GM21825 (cell line): Measurements from ENCODE around the gene IL36RN.

Experiments
- ATAC-seq: cut with Tn5 transposase; IDR thresholded peaks from one replicate; pipeline ENCODE4 v1.9.1; 2021; ENCODE audit warnings: mild to moderate bottlenecking, moderate library complexity; ENCODE audit not compliant: unreplicated experiment

The IL36RN gene

DNA sequence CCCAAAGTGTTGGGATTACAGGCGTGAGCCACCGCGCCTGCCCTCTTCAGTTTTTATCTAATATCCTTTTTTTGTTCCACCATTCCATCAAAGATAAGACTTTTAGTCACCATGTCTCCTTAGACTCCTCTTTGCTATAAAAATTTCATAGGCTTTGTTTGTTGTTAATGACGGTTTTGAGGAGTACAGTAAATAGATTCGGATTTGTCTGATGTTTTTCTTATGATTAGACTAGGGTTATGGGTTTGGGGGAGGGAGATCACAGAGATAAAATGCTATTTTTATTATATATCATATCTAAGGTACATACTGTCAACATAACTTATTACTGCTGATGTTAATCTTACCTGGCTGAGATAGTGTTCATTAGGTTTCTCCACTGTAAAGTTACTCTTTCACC lies 12.5 kb upstream of the IL36RN start:
- no peak for ATAC-seq

DNA sequence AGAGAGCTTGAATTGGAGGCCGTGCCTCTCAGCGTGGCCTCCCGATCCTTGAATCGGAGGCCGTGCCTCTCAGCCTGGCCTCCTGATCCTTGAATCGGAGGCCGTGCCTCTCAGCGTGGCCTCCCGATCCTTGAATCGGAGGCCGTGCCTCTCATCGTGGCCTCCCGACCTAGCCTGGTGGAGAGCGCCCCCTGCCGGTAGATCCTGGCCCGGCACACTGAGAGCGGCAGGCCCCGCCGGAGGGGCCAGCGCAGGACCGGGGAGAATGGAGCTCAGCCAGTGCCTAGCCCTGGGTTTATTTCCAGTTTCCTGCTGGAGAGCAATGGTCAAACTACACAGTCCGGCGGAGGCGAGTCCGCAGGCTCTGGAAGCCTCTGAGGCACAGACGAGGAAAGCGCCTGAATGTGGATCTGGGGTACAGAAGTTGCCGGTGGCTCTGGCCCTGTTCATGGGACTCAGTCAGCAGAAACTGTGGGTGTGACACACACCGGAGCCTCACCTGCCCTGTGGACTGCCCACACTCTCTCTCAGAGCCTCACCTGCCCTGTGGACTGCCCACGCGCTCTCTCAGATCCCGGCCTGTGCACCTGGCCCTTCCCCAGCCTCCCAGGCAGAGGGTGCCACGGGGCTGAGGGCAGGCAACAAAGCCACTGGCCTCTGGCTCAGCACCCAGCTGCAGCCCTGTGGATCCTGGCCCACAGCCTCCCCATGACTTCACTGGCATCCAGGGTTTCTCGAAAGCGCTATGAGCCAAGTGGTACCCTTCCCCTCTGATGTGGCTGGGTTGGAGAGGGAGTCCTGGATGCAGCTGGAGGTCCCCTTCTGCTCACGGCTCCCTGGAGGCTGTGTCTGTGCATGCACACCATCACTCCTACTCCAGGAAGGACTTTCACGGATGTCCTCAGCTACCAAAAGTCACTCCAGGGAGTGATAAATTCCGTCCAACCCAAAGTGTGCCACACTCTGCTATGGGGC lies 7.8 kb upstream of the IL36RN start:
- no peak for ATAC-seq

DNA sequence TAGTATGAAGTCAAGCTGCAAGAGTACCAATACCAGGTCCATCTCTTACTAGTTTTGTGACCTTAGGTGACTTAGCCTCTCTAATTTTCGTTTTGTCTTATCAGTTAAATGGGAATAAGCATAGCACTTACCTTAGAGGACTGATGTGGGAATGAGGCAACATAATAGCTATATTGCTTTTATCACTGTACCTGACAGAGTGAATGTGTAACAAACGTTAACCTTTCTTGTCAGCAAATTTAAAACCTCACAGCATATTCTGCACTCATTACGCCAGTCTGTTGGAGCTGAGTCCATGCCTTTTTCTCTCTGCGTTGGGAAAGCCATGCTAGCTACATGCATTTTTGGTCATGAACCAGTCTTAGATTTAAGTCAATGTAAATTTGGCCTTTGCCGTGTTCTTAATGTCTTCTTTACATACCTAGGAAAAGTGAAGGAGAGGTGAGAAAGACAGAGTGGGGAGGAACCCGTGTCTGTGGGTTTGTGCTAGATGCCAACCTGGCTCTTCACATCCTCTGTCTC lies 6.5 kb upstream of the IL36RN start, which contains the start of gene IL36B:
TSS of gene IL36B (minus strand) at position 472 of the 522 bp plus-strand sequence.
- no peak for ATAC-seq

DNA sequence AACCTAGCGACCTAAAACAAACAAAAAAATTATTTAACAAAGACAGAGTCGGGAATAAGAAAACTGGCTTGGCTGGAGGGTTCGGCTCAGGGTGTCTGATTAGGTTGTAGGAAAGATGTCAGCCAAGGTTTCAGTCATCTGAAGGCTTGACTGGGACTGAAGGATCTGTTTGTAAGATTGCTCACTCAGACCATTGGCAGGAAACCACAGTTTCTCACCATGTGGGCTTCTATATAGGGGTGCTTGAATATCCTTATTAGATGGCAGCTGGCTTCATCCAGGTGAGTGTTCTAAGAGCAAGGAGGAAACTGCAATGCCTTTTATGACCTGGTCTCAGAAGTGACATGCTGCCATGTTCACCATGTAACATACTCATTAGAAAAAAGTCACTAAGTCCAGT lies 5.3 kb upstream of the IL36RN start:
- ATAC-seq = no peak

DNA sequence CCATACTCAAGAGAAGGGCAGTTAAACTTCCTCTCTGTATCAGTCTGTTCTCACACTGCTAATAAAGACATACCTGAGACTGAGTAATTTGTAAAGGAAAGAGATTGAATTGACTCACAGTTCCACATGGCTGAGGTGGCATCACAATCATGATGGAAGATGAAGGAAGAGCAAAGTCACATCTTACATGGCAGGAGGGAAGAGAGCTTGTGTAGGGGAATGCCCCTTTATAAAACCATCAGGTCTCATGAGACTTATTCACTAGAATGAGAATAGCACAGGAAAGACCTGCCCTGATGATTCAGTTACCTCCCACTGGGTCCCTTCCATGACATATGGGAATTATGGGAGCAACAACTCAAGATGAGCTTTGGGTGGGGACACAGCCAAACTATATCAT lies 4.9 kb upstream of the IL36RN start:
- no peak for ATAC-seq

DNA sequence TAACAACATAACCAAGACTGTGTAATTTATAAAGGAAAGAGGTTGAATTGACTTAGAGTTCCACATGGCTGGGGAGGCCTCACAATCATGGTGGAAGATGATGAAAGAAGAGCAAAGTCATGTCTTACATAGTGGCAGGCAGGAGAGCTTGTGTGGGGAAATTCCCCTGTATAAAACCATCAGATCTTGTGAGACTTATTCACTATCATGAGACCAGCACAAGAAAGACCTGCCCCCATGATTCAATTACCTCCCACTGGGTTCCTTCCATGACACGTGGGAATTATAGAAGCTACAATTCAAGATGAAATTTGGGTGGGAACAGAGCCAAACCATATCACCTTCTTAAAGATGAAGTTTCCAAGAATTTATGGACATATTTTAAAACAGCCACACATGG lies 2.5 kb upstream of the IL36RN start:
- no peak for ATAC-seq

DNA sequence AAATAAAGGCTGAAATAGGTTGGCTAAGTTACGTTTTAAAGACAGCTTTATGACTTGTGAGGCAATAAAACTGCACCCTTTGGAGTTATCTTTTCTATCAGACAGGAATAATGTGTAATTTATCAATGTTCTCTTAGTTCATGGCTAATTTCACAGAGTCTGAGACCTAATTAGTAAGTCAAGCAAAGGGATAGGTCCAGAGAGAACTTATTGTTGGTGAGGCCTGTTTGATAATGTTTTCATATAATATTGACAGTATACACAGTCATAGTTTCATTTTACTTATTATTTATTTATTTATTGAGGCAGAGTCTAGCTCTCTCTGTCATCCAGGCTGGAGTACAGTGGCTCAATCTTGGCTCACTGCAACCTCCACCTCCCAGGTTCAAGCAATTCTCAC lies 1.9 kb upstream of the IL36RN start:
- no peak for ATAC-seq

DNA sequence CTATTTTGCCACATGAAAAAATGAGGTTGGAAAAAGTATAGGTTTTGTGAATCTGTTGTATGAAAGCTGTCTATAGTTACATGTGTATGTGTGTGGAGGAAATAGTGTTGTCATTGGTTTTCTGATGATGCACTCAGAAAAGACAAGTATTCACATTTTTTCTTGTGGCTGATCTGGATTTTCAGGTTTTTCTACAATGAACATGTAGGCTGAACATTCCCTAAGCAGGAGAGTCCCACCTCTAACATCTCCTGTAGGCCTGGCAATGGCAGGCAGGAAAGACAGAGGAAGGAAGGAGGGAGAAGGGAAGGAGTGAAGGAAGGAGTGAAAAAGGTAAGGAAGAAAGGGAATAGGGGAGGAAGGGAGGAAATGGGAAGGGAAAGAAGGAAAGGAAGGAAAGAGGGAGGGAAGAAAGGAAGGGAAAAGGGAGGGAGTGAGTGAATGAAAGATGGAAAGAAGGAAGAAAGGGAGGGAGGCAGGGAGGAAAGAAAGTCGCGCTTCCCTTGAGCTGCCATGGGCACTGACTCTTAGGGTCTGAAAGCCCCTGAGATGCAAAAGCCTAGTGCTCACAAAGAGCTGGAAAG lies 495 bp upstream of the IL36RN start:
- no peak for ATAC-seq

DNA sequence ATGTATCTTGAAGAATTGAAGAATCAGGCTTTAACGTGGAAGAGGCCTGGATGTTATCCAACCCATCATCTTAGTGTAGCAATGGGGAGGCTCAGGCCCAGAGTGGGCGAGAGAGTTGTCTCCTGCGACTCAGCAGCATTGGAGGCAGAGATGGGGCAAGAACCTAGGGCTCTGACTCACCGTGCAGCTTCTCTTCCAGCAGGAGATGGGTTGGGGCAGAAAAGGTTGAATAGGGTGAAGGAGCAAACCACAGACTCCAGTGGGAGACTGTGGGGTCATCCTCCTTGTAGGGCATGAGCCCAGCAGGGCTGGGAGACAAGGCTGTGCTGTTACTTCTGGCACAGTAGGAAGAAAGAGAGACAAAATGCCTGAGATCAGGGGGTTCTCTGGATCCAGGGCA lies 1.4 kb downstream of the IL36RN start:
- no peak for ATAC-seq

DNA sequence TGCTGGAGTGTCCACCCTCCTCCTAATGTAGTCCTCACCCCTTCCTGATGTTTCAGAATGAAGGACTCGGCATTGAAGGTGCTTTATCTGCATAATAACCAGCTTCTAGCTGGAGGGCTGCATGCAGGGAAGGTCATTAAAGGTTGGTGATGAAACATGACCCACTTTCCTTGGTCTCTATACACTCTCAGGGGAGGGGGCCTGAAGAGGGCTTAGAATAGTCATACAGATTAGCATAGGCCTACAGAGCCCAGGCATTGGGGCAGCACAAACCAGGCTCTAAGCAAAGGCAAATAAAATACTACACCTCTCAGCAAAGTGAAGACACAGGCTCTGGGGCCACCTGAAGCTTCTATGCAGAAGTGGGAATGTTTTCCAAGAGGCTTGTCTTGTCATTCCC lies 1.8 kb downstream of the IL36RN start:
- no peak for ATAC-seq

DNA sequence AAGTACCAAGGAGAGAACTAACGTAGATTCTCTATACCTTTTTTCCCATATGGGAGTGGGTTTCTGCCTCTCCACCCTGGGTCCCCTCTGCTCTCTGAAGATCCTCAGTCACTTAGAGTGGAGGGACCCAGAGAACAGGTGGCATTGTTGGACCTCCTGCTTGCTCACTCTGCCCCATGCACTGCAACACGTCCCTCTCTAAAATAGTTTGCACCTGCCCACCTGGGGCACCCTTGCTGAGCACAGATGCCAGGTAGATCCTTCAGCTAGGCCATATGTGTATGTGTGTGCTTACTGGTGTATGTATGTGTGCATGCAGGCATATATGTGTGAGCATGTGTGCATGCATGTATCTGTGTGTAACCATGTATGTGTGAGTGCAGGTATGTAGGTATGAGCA lies 2.2 kb downstream of the IL36RN start:
- no peak for ATAC-seq

DNA sequence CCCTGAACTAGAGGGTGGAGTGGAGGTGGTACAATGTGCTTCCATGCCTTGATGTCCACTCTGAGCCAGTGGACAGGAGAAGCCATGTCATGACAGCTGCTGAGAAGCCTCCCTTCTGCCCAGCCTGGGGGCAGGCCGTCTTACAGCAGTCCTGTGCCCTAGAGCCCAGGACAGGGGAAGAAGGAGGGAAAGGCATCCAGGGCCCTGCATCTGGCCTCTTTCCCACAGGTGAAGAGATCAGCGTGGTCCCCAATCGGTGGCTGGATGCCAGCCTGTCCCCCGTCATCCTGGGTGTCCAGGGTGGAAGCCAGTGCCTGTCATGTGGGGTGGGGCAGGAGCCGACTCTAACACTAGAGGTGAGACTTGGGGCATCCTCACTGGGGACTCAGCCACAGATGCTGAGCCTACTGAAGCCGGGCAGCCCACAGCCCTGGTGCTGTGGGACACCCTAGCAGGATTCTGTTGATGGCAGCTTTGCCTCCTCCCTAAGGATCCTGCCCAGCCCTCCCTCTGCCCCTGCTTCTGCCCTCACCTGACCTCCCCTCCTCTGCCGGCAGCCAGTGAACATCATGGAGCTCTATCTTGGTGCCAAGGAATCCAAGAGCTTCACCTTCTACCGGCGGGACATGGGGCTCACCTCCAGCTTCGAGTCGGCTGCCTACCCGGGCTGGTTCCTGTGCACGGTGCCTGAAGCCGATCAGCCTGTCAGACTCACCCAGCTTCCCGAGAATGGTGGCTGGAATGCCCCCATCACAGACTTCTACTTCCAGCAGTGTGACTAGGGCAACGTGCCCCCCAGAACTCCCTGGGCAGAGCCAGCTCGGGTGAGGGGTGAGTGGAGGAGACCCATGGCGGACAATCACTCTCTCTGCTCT lies 3.1 kb downstream of the IL36RN start:
- no peak for ATAC-seq

DNA sequence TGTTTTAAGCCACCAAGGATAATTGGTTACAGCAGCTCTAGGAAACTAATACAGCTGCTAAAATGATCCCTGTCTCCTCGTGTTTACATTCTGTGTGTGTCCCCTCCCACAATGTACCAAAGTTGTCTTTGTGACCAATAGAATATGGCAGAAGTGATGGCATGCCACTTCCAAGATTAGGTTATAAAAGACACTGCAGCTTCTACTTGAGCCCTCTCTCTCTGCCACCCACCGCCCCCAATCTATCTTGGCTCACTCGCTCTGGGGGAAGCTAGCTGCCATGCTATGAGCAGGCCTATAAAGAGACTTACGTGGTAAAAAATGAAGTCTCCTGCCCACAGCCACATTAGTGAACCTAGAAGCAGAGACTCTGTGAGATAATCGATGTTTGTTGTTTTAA lies 5.3 kb downstream of the IL36RN start:
- ATAC-seq = no peak

DNA sequence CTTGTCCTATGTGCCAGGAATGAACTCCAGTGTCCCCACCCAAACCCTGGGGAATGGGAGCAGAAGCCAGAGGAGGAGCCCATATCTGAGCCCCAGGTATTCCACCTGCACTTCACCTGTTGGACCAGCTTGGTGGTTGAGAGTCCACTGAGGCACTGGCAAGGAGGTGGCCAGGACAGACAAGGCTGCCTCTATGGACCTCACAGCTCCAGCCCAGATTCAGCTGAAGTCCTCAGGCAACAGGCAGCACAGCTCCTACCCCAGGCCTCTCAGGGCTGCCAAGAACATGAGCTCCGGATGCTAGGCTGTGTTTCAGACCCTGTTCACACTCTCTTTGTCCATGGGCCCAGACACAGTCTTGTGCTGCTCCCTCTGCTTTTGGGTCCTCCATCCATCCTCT lies 5.9 kb downstream of the IL36RN start:
- no peak for ATAC-seq

DNA sequence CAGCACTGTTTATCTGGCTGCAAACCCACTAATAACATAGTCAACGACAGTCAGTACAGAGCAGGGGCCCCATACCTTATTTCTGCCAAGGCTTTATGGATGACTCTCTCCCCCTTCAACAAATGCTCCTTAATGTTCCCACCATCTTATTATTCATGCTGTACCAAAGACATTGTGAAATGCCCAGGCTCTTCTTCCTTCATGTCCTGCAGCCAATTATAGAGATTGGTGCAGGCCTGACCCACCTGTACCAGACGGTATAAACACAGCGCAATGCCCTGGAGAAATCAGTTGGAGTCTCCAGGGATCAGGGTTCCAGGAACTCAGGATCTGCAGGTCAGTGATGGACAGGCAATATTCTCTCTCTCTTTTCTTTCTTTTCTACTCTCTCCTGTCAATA lies 8.7 kb downstream of the IL36RN start, which contains the start of gene IL1F10:
TSS of gene IL1F10 (plus strand) at position 290 of the 400 bp plus-strand sequence. CDS start 4,769 bp downstream, outside the sequence.
- ATAC-seq = no peak

DNA sequence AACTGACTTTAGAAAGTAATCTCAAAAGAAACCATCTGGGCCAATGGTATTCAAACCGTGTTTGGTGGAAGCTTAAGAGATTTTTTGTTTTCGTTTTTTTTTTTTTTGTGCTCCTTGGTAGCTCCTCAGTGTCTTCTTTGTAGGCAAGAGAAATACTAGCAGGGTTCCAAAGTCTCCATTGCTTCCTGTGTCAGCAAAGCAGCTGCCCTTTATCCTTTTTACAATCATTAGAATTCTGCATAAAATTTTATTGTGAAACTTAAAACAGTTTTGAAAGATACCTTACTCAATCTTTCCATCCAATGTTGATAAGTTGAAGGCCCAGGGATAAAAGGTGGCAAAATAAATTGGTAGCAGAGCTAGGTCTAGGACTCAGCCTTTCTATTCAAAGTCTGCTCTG lies 9.3 kb downstream of the IL36RN start:
- no peak for ATAC-seq

DNA sequence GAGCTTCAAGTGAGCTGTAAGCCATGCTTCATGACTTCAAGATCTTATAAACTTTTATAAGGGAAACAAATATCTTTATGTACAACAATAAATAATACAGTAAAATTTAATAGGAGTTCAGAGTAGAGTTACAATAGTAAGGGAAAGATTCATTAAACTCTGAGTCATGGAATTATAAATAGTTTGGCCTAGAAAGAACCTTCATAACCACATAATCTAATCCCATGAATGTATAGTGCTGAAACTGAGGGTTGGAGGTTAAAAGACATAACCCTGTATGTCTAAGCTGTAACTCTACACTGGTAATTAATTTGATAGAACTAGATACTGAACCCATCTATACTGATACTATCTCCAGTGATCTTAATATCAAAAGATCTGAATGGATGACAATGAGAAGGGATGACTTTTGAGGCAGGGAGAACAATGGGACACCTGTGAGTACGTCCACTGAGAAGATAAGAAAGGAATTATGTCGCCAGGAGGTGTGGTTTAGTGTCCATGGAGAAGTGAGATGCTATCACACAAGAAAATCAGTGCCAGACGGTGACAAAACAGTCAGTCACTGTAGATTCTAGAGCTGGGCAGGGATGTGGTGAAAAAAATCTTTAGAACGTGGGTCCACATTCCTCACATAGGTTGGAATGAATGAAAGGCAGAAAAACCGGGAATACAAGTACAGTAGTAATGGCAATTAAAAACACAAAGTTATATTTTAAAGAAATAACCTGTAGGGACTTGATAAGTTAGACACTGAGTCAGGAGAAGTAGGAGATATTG lies 9.9 kb downstream of the IL36RN start:
- ATAC-seq = no peak

DNA sequence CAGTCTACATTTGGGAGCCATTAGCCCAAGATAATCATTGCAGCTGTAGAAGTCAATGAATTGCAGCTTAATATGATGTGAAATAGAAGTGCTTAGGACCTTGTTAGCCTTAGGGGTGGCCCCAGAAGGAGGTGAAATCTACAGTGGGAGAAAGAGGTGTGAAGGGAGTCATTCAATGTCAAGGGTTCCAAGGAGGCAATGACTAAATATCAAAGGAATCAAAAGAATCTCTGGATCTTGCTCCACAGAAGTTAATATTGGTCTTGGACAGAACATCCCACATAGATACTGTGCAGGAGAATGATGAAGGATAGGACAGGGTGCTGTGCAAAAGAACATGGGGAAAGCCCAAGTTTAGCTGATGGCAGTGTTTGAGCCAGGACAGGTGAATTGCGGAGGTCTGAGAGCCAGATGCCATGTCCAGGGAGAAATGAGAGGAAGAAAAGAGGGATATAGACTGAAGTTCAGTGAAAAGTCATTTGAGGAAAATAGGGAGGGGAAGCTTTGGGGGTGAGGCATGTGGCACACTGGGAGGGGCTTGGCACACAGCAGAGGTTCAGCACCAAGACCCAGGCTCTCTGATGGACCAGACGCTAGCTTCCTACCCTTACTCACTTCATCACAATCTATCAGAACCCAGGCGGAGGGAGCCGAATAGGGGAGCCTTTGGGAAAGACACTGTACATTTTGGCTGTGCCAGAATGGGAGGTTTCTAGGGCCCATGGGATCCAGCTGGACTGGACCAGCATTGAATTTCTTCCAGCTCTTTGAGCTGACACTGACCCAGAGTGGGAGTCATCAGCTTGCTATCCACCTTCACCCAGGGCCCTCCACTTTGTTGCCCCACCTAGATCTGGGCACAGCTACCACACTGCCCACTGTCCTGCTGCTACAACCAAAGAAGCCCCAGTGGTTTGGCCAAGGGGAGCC lies 10.9 kb downstream of the IL36RN start:
- ATAC-seq = no peak

DNA sequence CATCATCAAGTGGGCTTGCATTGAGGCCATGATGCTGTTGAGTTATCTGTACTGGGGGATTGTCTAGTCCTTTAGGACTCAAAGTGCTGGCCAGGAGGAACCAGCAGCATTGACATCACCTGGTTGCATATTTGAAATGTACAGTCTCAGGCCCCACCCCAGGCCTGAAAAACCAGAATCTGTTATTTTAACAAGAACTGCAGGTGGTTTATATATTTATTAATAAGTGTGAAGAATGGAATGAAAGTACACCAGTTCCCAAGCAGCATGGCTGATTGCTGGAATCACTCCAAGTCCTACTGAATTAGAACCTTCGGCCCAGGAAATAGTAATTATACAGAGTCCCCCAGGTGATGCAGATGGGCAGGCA lies 11.6 kb downstream of the IL36RN start:
- ATAC-seq = no peak
